Gastroesophageal sphincter (tissue), 4 donors: ENCODE results near the gene LGR5. TPM values are rescaled to one million over a fixed set of nuclear protein-coding genes. Genes with fewer than 3 reads are reported as not detected.

Experiments used
- ATAC-seq: fragments of 150-250 bp; one replicate; pipeline ENCODE4 v1.9.1; 2016; ENCODE audit warnings: mild to moderate bottlenecking, moderate library complexity
- H3K27ac ChIP-seq, 4 donors: fragments of 200-600 bp; sonication (generic) in 3 of 4; 1 replicate in 3 of 4; 2 replicates in 1 of 4; pipeline ENCODE4 v1.5.1; 2016 to 2019
- H3K27me3 ChIP-seq: fragments of 200-600 bp; sonication (generic); one replicate; pipeline ENCODE4 v1.5.1; 2019
- H3K36me3 ChIP-seq, 2 donors: fragments of 200-600 bp; sonication (generic); one replicate each; pipeline ENCODE4 v1.5.1; 2019; ENCODE audit warnings: control low read depth in 1 of 2
- H3K4me1 ChIP-seq, 3 donors: fragments of 200-600 bp; sonication (generic); 1 replicate in 2 of 3; 2 replicates in 1 of 3; pipeline ENCODE4 v1.5.1; 2016 to 2019; ENCODE audit warnings: control low read depth in 2 of 3
- H3K4me3 ChIP-seq, 2 donors: fragments of 200-600 bp; sonication (generic); one replicate each; pipeline ENCODE4 v1.5.1; 2019; ENCODE audit warnings: mild to moderate bottlenecking in 1 of 2, moderate library complexity in 1 of 2
- H3K9me3 ChIP-seq, 3 donors: fragments of 200-600 bp; sonication (generic); one replicate each; pipeline ENCODE4 v1.5.1; 2017 to 2019; ENCODE audit warnings: control low read depth in 2 of 3
- CTCF ChIP-seq, 4 experiments: fragments of 200-600 bp in 2 of 4; fragments of 450-650 bp in 2 of 4; sonication (generic) in 1 of 4; IDR thresholded peaks; one replicate each; pipeline ENCODE4 v1.5.1; 2017 to 2019; ENCODE audit warnings: antibody characterized with exemption in 4 of 4, mild to moderate bottlenecking in 2 of 4, moderate library complexity in 2 of 4
- EP300 ChIP-seq: sonication (generic); formaldehyde crosslinking; IDR thresholded peaks from one replicate; pipeline ENCODE4 v1.6.1; 2017; ENCODE audit warnings: antibody characterized with exemption, mild to moderate bottlenecking
- POLR2A ChIP-seq, 2 donors: fragments of 450-650 bp; IDR thresholded peaks; one replicate each; pipeline ENCODE4 v1.6.1; 2017; ENCODE audit warnings: antibody characterized with exemption in 2 of 2, mild to moderate bottlenecking in 2 of 2, moderate library complexity in 1 of 2
- POLR2AphosphoS5 ChIP-seq: sonication (generic); formaldehyde crosslinking; IDR thresholded peaks from one replicate; pipeline ENCODE4 v1.6.1; 2017; ENCODE audit warnings: antibody characterized with exemption
- WGBS, 2 donors: methylation state at CpG; one replicate each; pipeline ENCODE4 v1.1.5; 2018; ENCODE audit warnings: low coverage in 1 of 2; 5-methylcytosine and 5-hydroxymethylcytosine counted together
- total RNA-seq, 4 donors: library from RNA; depleted of rRNA; stranded (reverse); fragments of >200 nt; gene quantifications; one replicate each; pipeline ENCODE4 v1.1.0, GENCODE V29; 2016

Gene LGR5
- total RNA-seq, 4 donors from 2014 or later: 0.12 to 0.47 (median 0.40) TPM; not detected in 1

- Histone ChIP-seq H3K9me3 (no peaks in the 10 kb centered on the region), H3K27ac (no peak overlapping the region), H3K36me3 (peaks cover 13 to 100% of the 10 kb centered on the region in 2 donors), H3K4me1 (no peaks in the 10 kb centered on the region), H3K4me3 (no peak overlapping the region), H3K27me3 (no peaks in the 10 kb centered on the region)
- ATAC-seq: no peak
- TF ChIP-seq CTCF (IDR thresholded peaks at IDR 0.05) (no peak), EP300 (no peak), POLR2AphosphoS5 (no peak)
- WGBS, 2 donors: 41 to 68% methylated on average over 5 of the region's 5 CpGs
Measured at GRCh38 chr12:71626098-71626497, 186.5 kb downstream of the LGR5 start.

GRCh38 chr12:71626768-71627167 lies 187.2 kb downstream of the LGR5 start:
- no peaks in the 10 kb centered on the region for H3K4me1 ChIP-seq
- no peak overlapping the region for H3K4me3 ChIP-seq
- WGBS, 2 donors: 36 to 43% methylated on average over 3 of the region's 3 CpGs
- no peak for ATAC-seq
- no peaks in the 10 kb centered on the region for H3K27me3 ChIP-seq
- TF ChIP-seq POLR2AphosphoS5: no peak
- TF ChIP-seq CTCF (IDR thresholded peaks at IDR 0.05): no peak
- no peak for TF ChIP-seq POLR2A (IDR thresholded peaks at IDR 0.05)
- TF ChIP-seq EP300: no peak
- H3K36me3 ChIP-seq: peaks cover 15 to 100% of the 10 kb centered on the region in 2 donors
- H3K27ac ChIP-seq: no peak overlapping the region
- no peaks in the 10 kb centered on the region for H3K9me3 ChIP-seq

GRCh38 chr12:71627438-71628002 lies 187.9 kb downstream of the LGR5 start:
- Histone ChIP-seq H3K4me1 (no peaks in the 10 kb centered on the region), H3K27ac (no peak overlapping the region), H3K36me3 (peaks cover 16 to 100% of the 10 kb centered on the region in 2 donors), H3K9me3 (no peaks in the 10 kb centered on the region), H3K4me3 (no peak overlapping the region), H3K27me3 (no peaks in the 10 kb centered on the region)
- TF ChIP-seq EP300 (no peak), POLR2A (IDR thresholded peaks at IDR 0.05) (no peak), POLR2AphosphoS5 (no peak), CTCF (IDR thresholded peaks at IDR 0.05) (no peak)
- ATAC-seq: no peak
- WGBS, 2 donors: 86 to 87% methylated on average over 2 of the region's 2 CpGs

Other genes with a start within 250 kb of the LGR5 start
- 10 to 100 TPM; 17.1 to 65.2 (median 30.3) TPM for gene ZFC3H1, start 224.1 kb downstream of the LGR5 start, total RNA-seq
- gene THAP2, start 224.5 kb downstream of the LGR5 start, total RNA-seq: 10 to 100 TPM in 1 of 4 donors, 1 to 10 TPM in 3; 2.3 to 19.5 (median 6.1) TPM
- 10 to 100 TPM; 15.5 to 28.9 (median 19.9) TPM for gene TMEM19, start 246.3 kb downstream of the LGR5 start, total RNA-seq